ENCODE measurements around the gene SMARCD1.

Gene SMARCD1

DNA sequence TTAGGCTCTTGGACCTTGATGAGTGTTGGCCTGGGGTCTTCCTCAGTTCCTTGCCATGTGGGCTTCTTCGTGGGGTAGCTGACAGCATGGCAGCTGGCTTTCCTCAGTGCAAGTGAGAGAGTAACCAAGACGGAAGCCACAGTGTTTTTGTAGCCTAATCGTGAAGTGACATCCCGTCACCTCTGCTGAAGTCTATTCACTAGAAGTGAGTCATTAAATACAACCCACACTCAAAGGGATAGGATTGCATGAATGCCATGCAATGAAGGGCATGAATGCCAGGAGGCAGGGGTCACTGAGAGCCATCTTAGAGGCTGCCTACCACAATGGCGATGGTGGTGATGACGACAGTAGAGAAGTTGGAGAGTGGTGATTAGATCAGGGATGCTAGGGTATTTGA, 41.3 kb upstream of the SMARCD1 start:
- no peak for FAIRE-seq
- TF ChIP-seq POLR2A (IDR thresholded peaks at IDR 0.05; ENCODE audit: low read depth, low read length) = no peak
- TF ChIP-seq SPI1 (IDR thresholded peaks at IDR 0.05; ENCODE audit: low read depth, low read length) = no peak
- no peak for TF ChIP-seq POU2F2 (IDR thresholded peaks at IDR 0.05; ENCODE audit: low read depth, low read length)
- TF ChIP-seq PAX5 (IDR thresholded peaks at IDR 0.05; ENCODE audit: insufficient read depth, low read length, severe bottlenecking) = no peak
- TF ChIP-seq TAF1 (IDR thresholded peaks at IDR 0.05; ENCODE audit: low read depth, low read length) = no peak
- TF ChIP-seq POLR2AphosphoS5 (IDR thresholded peaks at IDR 0.05; ENCODE audit: low read depth, low read length) = no peak
- DNase-seq (ENCODE audit: insufficient read length, low spot score) = no peak

DNA sequence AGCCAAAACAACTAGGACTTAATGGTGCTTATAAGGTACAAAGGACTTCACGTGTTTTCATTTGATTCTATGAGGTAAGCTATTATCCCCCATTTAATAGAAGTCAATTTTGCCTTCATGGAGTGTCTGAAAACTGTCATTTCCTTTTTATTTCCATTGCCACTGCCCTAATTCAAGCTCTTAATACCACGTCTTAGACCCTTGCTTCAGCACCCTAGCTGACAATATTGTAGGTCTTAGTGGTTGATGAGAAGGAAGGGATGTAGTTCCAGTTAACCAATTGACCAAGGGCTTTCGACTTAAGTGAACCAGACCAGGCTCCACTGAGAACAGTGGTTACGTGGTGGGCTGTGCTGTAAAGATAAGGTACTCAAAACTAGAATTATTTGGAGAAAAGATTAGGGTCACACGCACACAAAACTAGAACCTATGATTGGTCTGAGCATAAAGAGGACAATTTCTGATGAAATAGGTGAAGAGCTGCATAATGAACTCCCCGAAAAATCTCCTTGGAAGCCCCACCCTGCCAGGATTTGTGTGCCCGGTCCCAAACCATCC, 37.4 kb upstream of the SMARCD1 start:
- TF ChIP-seq SPI1 (IDR thresholded peaks at IDR 0.05; ENCODE audit: low read depth, low read length) = no peak
- TF ChIP-seq POLR2AphosphoS5 (IDR thresholded peaks at IDR 0.05; ENCODE audit: low read depth, low read length) = no peak
- TF ChIP-seq POU2F2 (IDR thresholded peaks at IDR 0.05; ENCODE audit: low read depth, low read length) = no peak
- TF ChIP-seq PAX5 (IDR thresholded peaks at IDR 0.05; ENCODE audit: insufficient read depth, low read length, severe bottlenecking) = no peak
- no peak for TF ChIP-seq POLR2A (IDR thresholded peaks at IDR 0.05; ENCODE audit: low read depth, low read length)
- no peak for TF ChIP-seq TAF1 (IDR thresholded peaks at IDR 0.05; ENCODE audit: low read depth, low read length)
- FAIRE-seq (no peak), DNase-seq (ENCODE audit: insufficient read length, low spot score) (no peak)

DNA sequence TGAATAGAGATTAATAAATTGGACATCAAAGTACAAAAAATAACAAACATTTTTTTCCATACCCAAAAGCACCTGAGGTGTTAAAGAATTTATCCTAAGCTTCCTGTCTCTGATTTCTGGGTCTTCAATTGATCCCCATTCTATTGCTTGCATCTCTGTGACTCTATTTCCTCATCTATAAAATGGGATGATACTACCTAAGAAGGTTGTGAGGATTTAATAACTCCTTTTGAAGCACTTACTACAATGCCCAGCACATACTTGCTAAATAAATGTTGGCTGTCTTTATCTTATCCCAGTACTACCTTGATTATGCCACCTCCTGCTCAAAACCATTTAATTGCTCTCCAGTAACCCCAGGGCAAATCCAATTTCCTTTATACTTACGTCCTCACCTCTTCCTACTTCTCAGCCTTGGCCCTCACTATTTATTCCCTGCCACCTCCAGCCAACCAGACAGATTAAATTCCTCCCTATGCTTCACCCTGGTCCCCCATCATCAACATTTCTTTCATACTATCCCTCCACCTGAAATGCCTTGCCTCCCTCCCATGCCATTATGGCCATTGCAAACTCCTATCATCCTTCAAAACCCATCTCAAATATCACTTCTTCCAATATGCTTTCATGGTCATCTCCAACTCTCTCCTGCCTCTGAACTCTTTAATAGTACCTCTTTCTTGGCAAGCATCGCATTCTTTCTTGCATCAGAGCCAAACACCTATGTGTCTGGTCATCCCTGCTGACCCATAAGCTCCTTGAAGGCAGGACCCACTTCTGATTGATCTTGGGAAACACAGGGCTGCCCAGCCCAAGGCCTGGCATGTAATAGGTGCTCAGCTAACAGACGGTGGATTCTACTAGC, 35.7 kb upstream of the SMARCD1 start:
- DNase-seq (ENCODE audit: insufficient read length, low spot score) (no peak), FAIRE-seq (no peak)
- no peak for TF ChIP-seq POU2F2 (IDR thresholded peaks at IDR 0.05; ENCODE audit: low read depth, low read length)
- TF ChIP-seq PAX5 (IDR thresholded peaks at IDR 0.05; ENCODE audit: insufficient read depth, low read length, severe bottlenecking) = no peak
- TF ChIP-seq TAF1 (IDR thresholded peaks at IDR 0.05; ENCODE audit: low read depth, low read length) = no peak
- TF ChIP-seq POLR2A (IDR thresholded peaks at IDR 0.05; ENCODE audit: low read depth, low read length) = no peak
- no peak for TF ChIP-seq SPI1 (IDR thresholded peaks at IDR 0.05; ENCODE audit: low read depth, low read length)
- no peak for TF ChIP-seq POLR2AphosphoS5 (IDR thresholded peaks at IDR 0.05; ENCODE audit: low read depth, low read length)

DNA sequence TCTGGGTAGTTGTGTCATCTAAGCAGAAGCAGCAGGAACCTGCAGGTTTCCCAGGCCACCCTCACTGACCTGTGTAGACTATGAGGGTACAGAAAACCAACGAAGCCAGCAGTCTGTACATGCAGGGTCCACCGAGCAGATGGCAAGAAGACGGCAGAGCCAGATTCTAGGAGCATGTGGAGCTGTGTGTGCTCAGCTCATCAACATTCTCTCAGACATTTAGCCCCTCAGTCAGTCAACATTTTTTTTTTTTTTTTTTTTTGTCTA, 35.1 kb upstream of the SMARCD1 start:
- DNase-seq (ENCODE audit: insufficient read length, low spot score) (no peak), FAIRE-seq (no peak)
- TF ChIP-seq POLR2A (IDR thresholded peaks at IDR 0.05; ENCODE audit: low read depth, low read length) = no peak
- no peak for TF ChIP-seq TAF1 (IDR thresholded peaks at IDR 0.05; ENCODE audit: low read depth, low read length)
- no peak for TF ChIP-seq POLR2AphosphoS5 (IDR thresholded peaks at IDR 0.05; ENCODE audit: low read depth, low read length)
- no peak for TF ChIP-seq POU2F2 (IDR thresholded peaks at IDR 0.05; ENCODE audit: low read depth, low read length)
- no peak for TF ChIP-seq PAX5 (IDR thresholded peaks at IDR 0.05; ENCODE audit: insufficient read depth, low read length, severe bottlenecking)
- TF ChIP-seq SPI1 (IDR thresholded peaks at IDR 0.05; ENCODE audit: low read depth, low read length) = no peak

DNA sequence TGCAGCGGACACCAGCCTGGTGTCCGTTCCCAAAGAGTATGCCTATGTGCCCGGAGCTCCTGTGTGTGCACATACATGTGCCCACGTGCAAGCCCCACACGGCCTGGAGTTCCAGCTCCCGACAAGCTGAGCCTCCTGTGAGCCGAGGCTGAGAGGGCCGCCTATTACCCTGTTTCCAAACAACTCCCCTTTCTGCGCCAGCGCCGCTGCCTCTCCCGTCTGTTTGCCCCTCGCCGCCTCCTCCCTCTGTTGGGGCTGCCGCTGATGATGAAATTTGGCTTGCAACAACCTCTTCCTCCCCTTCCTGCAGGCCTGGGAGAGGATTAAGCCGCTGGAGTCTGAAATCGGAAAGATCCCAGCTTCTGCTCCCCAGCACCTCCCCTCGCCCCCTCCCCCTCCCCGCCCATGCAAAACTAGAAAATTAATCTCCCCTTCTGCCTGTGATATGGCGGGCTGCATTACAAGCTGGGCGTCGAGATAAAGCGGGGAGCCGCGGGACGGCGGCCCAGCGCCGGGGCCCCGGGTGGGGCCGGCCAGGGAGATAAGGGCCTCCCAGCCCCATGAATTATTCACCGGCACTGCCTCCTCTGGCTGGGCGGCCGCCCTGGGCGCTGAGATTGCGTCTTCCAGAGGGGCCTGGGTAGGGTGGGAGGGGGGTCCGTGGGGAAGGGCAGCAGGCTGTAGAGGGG, 34.6 kb upstream of the SMARCD1 start:
- FAIRE-seq = no peak
- TF ChIP-seq POLR2A (IDR thresholded peaks at IDR 0.05; ENCODE audit: low read depth, low read length) (no peak), POLR2AphosphoS5 (IDR thresholded peaks at IDR 0.05; ENCODE audit: low read depth, low read length) (no peak), TAF1 (IDR thresholded peaks at IDR 0.05; ENCODE audit: low read depth, low read length) (no peak), PAX5 (IDR thresholded peaks at IDR 0.05; ENCODE audit: insufficient read depth, low read length, severe bottlenecking) (no peak), POU2F2 (IDR thresholded peaks at IDR 0.05; ENCODE audit: low read depth, low read length) (no peak)
- no peak for DNase-seq (ENCODE audit: insufficient read length, low spot score)

DNA sequence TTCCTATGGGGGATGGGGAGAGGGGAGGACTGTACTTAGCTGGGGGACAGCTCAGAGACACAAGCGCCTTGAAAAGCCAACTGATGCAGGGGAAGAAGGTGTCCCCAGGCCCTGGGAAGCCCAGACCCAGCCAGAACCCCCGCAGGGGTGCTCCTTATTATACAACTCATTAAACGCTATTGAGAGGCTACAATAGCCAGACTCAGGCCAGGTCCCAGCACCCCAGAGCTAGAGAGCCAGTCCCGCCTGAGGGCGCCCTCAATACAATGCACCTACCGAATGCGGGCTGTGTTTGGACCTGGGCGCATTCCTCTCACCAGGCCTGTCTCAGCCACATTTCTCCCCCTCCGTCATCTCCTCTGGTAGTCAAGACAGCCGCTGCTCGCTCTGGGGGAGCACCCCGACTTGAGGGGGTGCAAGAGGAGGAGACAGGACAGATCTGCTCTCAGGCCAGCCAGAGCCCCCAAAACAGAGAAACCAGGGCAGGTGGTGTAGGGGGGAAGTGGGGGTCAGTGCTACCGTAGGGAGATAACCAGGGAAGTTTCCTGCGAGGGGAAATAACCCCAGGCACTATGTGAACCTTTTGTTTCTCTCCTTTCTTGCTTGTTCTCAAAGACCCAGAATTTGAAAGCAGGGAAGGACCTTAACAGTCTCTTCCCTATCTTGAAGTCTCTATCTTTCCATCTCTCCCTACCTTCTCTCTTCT, 33.9 kb upstream of the SMARCD1 start:
- DNase-seq (ENCODE audit: insufficient read length, low spot score) (no peak), FAIRE-seq (no peak)
- no peak for TF ChIP-seq POLR2A (IDR thresholded peaks at IDR 0.05; ENCODE audit: low read depth, low read length)
- no peak for TF ChIP-seq PAX5 (IDR thresholded peaks at IDR 0.05; ENCODE audit: insufficient read depth, low read length, severe bottlenecking)
- TF ChIP-seq POU2F2 (IDR thresholded peaks at IDR 0.05; ENCODE audit: low read depth, low read length) = no peak
- TF ChIP-seq TAF1 (IDR thresholded peaks at IDR 0.05; ENCODE audit: low read depth, low read length) = no peak
- TF ChIP-seq POLR2AphosphoS5 (IDR thresholded peaks at IDR 0.05; ENCODE audit: low read depth, low read length) = no peak
- no peak for TF ChIP-seq SPI1 (IDR thresholded peaks at IDR 0.05; ENCODE audit: low read depth, low read length)

DNA sequence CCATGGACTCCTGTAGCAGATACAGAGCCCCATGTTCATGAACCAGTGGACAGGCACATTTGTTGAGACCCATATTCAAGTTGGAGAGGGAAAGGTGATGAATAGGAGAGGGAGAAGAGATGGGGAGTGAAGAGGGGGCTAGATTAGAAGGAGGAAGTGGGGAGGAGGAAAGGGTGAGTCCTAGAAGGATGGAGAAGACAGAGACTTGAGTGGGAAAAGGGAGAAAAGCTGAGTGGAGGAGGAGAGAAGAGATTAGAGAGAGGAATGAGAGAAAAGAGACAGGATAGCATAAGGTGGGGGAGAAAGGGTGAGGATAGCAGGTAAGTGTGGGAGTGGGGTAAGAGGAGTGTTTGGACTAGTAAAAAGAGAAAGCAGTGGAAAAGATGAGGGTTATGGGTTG, 32.6 kb upstream of the SMARCD1 start:
- TF ChIP-seq POLR2AphosphoS5 (IDR thresholded peaks at IDR 0.05; ENCODE audit: low read depth, low read length) (no peak), POLR2A (IDR thresholded peaks at IDR 0.05; ENCODE audit: low read depth, low read length) (no peak), POU2F2 (IDR thresholded peaks at IDR 0.05; ENCODE audit: low read depth, low read length) (no peak), TAF1 (IDR thresholded peaks at IDR 0.05; ENCODE audit: low read depth, low read length) (no peak), PAX5 (IDR thresholded peaks at IDR 0.05; ENCODE audit: insufficient read depth, low read length, severe bottlenecking) (no peak), SPI1 (IDR thresholded peaks at IDR 0.05; ENCODE audit: low read depth, low read length) (no peak)
- FAIRE-seq = no peak
- DNase-seq (ENCODE audit: insufficient read length, low spot score) = no peak

DNA sequence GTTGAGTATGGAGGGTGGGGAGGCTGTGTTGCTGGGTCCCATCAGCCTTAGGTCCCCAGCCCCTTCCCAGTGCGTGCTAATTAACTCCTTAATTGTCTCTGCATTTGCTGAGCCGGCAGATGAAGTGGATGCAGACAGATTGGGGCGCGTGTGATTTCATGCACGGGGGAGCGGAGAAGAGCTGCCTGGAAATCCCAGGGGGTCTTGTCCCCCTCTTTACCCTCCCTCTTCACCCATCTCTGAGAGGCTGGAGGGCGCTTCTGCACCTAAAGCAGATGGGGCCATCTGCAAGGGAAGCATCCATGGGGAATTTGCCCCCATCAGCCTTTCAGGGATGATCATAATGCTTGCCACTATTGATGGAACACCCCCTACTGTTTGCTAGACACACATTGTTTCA, 32.2 kb upstream of the SMARCD1 start:
- DNase-seq (ENCODE audit: insufficient read length, low spot score) (no peak), FAIRE-seq (no peak)
- TF ChIP-seq POU2F2 (IDR thresholded peaks at IDR 0.05; ENCODE audit: low read depth, low read length) (no peak), POLR2A (IDR thresholded peaks at IDR 0.05; ENCODE audit: low read depth, low read length) (no peak), SPI1 (IDR thresholded peaks at IDR 0.05; ENCODE audit: low read depth, low read length) (no peak), TAF1 (IDR thresholded peaks at IDR 0.05; ENCODE audit: low read depth, low read length) (no peak), PAX5 (IDR thresholded peaks at IDR 0.05; ENCODE audit: insufficient read depth, low read length, severe bottlenecking) (no peak), POLR2AphosphoS5 (IDR thresholded peaks at IDR 0.05; ENCODE audit: low read depth, low read length) (no peak)

DNA sequence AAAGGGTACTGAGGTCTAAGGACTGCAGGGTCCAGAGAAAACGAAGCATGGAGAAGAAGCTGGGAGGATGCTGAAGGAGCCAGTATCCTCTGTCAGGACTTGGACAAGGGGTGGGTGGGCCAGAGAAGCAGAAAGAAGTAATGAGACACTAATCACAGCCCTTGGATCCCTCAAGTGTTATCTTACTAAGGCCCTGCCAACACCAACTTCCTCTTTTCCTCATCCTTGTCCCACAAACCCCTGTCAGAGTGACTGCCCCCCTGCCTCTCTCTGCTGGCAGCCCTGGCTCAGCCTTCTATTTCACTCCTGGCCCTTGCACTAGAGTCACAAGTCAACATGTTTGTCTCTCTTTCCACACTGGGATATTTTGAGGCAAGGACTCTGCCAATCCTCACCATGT, 31.6 kb upstream of the SMARCD1 start:
- DNase-seq (ENCODE audit: insufficient read length, low spot score) (no peak), FAIRE-seq (no peak)
- TF ChIP-seq PAX5 (IDR thresholded peaks at IDR 0.05; ENCODE audit: insufficient read depth, low read length, severe bottlenecking) = no peak
- no peak for TF ChIP-seq POLR2A (IDR thresholded peaks at IDR 0.05; ENCODE audit: low read depth, low read length)
- TF ChIP-seq POLR2AphosphoS5 (IDR thresholded peaks at IDR 0.05; ENCODE audit: low read depth, low read length) = no peak
- no peak for TF ChIP-seq TAF1 (IDR thresholded peaks at IDR 0.05; ENCODE audit: low read depth, low read length)
- TF ChIP-seq SPI1 (IDR thresholded peaks at IDR 0.05; ENCODE audit: low read depth, low read length) = 0 out of 2 replicates have a peak, but pooled peaks have one; percentile 30
